ENCODE results near the gene CENPVL2.
"Not testable (repeated sequence)": the region's sequence is repeated elsewhere in the genome, so short reads cannot be mapped to it uniquely, and the experiment has no call there.

Gene CENPVL2

DNA sequence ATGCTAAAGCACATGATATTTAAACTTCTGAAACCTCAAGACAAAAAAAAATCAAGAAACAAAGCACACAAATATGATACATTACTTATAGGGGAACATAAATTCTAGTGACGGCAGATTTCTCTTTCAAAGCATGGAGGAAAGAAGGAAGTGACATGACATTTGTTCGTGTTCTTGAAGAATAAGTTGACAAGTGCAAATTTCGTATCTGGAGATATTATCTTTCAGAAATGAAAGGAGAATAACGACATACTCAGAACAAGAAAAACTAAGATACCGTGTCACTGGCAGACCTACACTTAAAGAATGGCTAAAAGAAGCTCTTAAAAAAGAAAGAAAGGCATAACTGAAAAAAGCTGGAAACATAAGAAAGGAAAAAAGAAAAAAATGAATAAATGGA is 16.6 kb downstream of the CENPVL2 start:
- no peak for DNase-seq (ENCODE audit: low read depth, low spot score)
- no peak overlapping the region for H3K27ac ChIP-seq
- H3K36me3 ChIP-seq (ENCODE audit: insufficient read depth, low read length) = no peaks in the 10 kb centered on the region
- H3K4me3 ChIP-seq = no peak overlapping the region
- no peaks in the 10 kb centered on the region for H3K9me3 ChIP-seq (ENCODE audit: low read depth, low read length)
- H3K9ac ChIP-seq (ENCODE audit: insufficient read length) = no peak overlapping the region
- TF ChIP-seq POLR2AphosphoS5 (IDR thresholded peaks at IDR 0.05; ENCODE audit: borderline replicate concordance, low read depth, low read length) = no peak
- no peak for TF ChIP-seq EZH2 (IDR thresholded peaks at IDR 0.05)
- TF ChIP-seq FOXP2 (optimal IDR thresholded peaks at IDR 0.05; ENCODE audit: control extremely low read depth, extremely low read length, insufficient read depth) = no peak

DNA sequence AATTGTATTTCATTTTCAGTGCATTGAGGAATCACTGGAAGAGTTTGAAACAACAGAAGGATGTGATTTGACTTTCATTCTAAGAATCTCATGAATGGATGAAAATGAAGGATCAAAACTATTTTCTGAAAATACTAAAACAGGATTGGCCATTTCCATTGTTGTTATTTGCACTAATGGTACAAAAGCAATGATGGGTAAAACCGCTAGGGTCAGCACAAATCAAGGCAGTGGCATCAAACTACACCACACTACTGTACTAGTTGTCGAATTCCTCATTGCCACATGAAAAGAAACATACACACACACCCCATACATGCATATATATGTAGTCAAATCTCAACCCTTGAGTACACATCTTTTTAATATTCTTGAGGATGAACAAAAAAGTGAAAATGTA is 39.3 kb downstream of the CENPVL2 start:
- H3K9ac ChIP-seq (ENCODE audit: insufficient read length) = no peak overlapping the region
- H3K36me3 ChIP-seq (ENCODE audit: insufficient read depth, low read length) = no peaks in the 10 kb centered on the region
- no peaks in the 10 kb centered on the region for H3K9me3 ChIP-seq (ENCODE audit: low read depth, low read length)
- TF ChIP-seq POLR2AphosphoS5 (IDR thresholded peaks at IDR 0.05; ENCODE audit: borderline replicate concordance, low read depth, low read length) (no peak), EZH2 (IDR thresholded peaks at IDR 0.05) (no peak), FOXP2 (optimal IDR thresholded peaks at IDR 0.05; ENCODE audit: control extremely low read depth, extremely low read length, insufficient read depth) (no peak)
- H3K27ac ChIP-seq = no peak overlapping the region
- no peak overlapping the region for H3K4me3 ChIP-seq
- no peak for DNase-seq (ENCODE audit: low read depth, low spot score)

DNA sequence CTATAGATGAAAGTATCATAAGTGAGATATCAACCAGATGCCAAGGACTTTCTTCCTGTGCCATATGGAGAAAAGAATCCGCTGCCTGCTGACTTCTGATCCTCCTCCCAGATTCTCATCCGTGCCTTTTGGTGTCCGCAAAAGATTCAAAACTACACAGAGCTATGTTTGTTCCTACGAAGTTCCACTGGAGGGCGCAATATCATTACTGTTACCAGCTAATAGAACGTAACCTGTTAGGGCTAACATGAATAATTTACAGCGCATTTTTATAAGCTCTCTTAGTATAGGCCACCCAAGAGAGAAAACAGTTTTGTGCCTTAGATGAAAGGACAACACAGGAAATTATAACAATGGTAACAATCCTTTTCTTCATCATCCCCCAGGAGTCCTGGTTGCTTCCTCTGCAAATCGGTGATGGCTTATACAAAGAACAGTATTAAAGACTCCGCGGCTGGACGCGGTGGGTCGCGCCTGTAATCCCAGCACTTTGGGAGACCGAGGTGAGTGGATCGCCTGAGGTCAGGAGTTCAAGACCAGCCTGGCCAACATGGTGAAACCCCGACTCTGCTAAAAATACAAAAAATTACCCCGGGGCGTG is 41.1 kb downstream of the CENPVL2 start:
- Histone ChIP-seq H3K4me3 (peak overlapping the region; percentile 16; the same call in 1 of the 2 replicates), H3K27ac (peak overlapping the region; percentile 39; the same call in 1 of the 2 replicates), H3K9ac (ENCODE audit: insufficient read length) (no peak overlapping the region), H3K36me3 (ENCODE audit: insufficient read depth, low read length) (no peaks in the 10 kb centered on the region), H3K9me3 (ENCODE audit: low read depth, low read length) (no peaks in the 10 kb centered on the region)
- DNase-seq (ENCODE audit: low read depth, low spot score) = peak; percentile 79
- no peak for TF ChIP-seq FOXP2 (optimal IDR thresholded peaks at IDR 0.05; ENCODE audit: control extremely low read depth, extremely low read length, insufficient read depth)
- TF ChIP-seq EZH2 (IDR thresholded peaks at IDR 0.05) = no peak
- no peak for TF ChIP-seq POLR2AphosphoS5 (IDR thresholded peaks at IDR 0.05; ENCODE audit: borderline replicate concordance, low read depth, low read length)

DNA sequence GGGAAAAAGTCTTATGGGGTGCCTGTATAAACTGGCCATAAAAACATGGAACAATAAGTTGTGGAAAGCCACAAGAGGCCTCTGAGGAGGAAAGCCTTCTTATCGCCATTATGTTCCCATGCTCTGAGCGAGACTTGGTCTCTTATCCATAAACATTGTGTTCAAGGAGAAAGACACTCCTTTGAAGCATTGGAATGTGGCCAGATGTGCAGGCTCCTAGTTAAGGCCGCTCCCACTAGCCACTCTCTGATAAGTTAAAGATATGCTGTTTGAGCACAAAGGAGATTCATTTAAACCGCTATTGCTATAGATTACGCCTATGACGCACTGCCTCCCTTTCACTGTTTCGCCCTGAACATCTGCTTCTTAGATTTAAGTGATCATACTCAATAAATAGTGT is 46.1 kb downstream of the CENPVL2 start:
- DNase-seq (ENCODE audit: low read depth, low spot score) = not testable (repeated sequence)

More for the DNA sequence above, 46.1 kb downstream of the CENPVL2 start:
- not testable (repeated sequence) for H3K9ac ChIP-seq (ENCODE audit: insufficient read length); H3K27ac ChIP-seq; H3K36me3 ChIP-seq (ENCODE audit: insufficient read depth, low read length); H3K9me3 ChIP-seq (ENCODE audit: low read depth, low read length); H3K4me3 ChIP-seq
